CD4-positive, CD25-positive, alpha-beta regulatory T cell (primary cell): ENCODE measurements around the gene OTOA. TPM values are rescaled to one million over a fixed set of nuclear protein-coding genes. Genes with fewer than 3 reads are reported as not detected.
"Not testable (repeated sequence)": the region's sequence is repeated elsewhere in the genome, so short reads cannot be mapped to it uniquely, and the experiment has no call there.

Experiments used
- ATAC-seq, 2 donors: fragments of 150-1000 bp; cut with Tn5 transposase; one replicate each; pipeline ENCODE4 v1.10.0; 2021; ENCODE audit warnings: low read depth in 2 of 2, moderate number of reproducible peaks in 2 of 2, moderate library complexity in 1 of 2
- DNase-seq, 3 donors: peaks; one replicate each; pipeline versions ENCODE4 v3.0.0 to v3.0.0-alpha.2; 2012 to 2022; ENCODE audit warnings: mixed read lengths in 1 of 3
- H3K27ac ChIP-seq: one replicate; pipeline ENCODE4 v1.7.0; 2013; ENCODE audit warnings: mild to moderate bottlenecking, low read length; ENCODE audit not compliant: insufficient read depth, poor library complexity, severe bottlenecking
- H3K27me3 ChIP-seq: one replicate; pipeline ENCODE4 v1.7.0; 2013; ENCODE audit warnings: low read length; ENCODE audit not compliant: control insufficient read depth, insufficient read depth
- H3K36me3 ChIP-seq: one replicate; pipeline ENCODE4 v1.7.0; 2013; ENCODE audit warnings: mild to moderate bottlenecking, low read length, moderate library complexity; ENCODE audit not compliant: control insufficient read depth, insufficient read depth
- H3K4me1 ChIP-seq: 2 replicates; pipeline ENCODE4 v1.7.0; 2013; ENCODE audit warnings: mild to moderate bottlenecking, low read length; ENCODE audit not compliant: insufficient read depth, control insufficient read depth, poor library complexity, severe bottlenecking
- H3K4me3 ChIP-seq: one replicate; pipeline ENCODE4 v1.7.0; 2013; ENCODE audit warnings: low read depth, mild to moderate bottlenecking, low read length, moderate library complexity
- H3K9me3 ChIP-seq, 2 experiments: 1 replicate in 1 of 2; 2 replicates in 1 of 2; pipeline ENCODE4 v1.7.0; 2013; ENCODE audit warnings: low read length in 2 of 2, mild to moderate bottlenecking in 1 of 2, moderate library complexity in 1 of 2; ENCODE audit not compliant: control insufficient read depth in 2 of 2
- H3K27ac Mint-ChIP-seq, 3 donors: one replicate each; pipeline ENCODE4 v1.8.0; 2020 to 2022; ENCODE audit warnings: mild to moderate bottlenecking in 3 of 3, mixed read lengths in 3 of 3, moderate library complexity in 2 of 3
- H3K27me3 Mint-ChIP-seq: one replicate; pipeline ENCODE4 v1.8.0; 2022; ENCODE audit warnings: mild to moderate bottlenecking, mixed read lengths
- H3K36me3 Mint-ChIP-seq: one replicate; pipeline ENCODE4 v1.8.0; 2020; ENCODE audit warnings: mixed read lengths
- H3K4me1 Mint-ChIP-seq, 4 donors: one replicate each; pipeline ENCODE4 v1.8.0; 2020 to 2022; ENCODE audit warnings: mixed read lengths in 4 of 4, mild to moderate bottlenecking in 1 of 4
- H3K4me3 Mint-ChIP-seq, 4 donors: one replicate each; pipeline ENCODE4 v1.8.0; 2020 to 2022; ENCODE audit warnings: mild to moderate bottlenecking in 4 of 4, mixed read lengths in 4 of 4, moderate library complexity in 3 of 4
- H3K9me3 Mint-ChIP-seq, 7 donors: one replicate each; pipeline ENCODE4 v1.8.0; 2020 to 2022; ENCODE audit warnings: mixed read lengths in 7 of 7, mild to moderate bottlenecking in 3 of 7, moderate library complexity in 2 of 7
- polyA plus RNA-seq, 4 donors: library from polyadenylated mRNA; unstranded; fragments of 300-500 nt; fragmentation: Illumina TruSeq; gene quantifications; one replicate each; pipeline ENCODE4 v1.2.3, GENCODE V29; 2021
- total RNA-seq: library from RNA; stranded (reverse); gene quantifications from one replicate; pipeline ENCODE4 v1.2.3, GENCODE V29; 2022

The OTOA gene
- total and polyA plus RNA-seq, 5 donors from 2014 or later, result not detected

GRCh38 chr16:21656795-21657768, 6.7 kb upstream of the OTOA start:
- Histone ChIP-seq H3K36me3 (peaks cover 20% of the 10 kb centered on the region), H3K4me3 (peak overlapping the region; percentile 63), H3K27ac (peak overlapping the region; percentile 54), H3K4me1 (peaks cover 23% of the 10 kb centered on the region), H3K27me3 (no peaks in the 10 kb centered on the region), H3K9me3 (no peaks in the 10 kb centered on the region)
- H3K4me3 Mint-ChIP-seq, result peak overlapping the region in 2 of 4 donors; percentile 32 to 55
- H3K27me3 Mint-ChIP-seq, result no peaks in the 10 kb centered on the region
- peaks cover 28 to 52% (median 40%) of the 10 kb centered on the region in 4 donors for H3K4me1 Mint-ChIP-seq
- H3K36me3 Mint-ChIP-seq, result peaks cover 12% of the 10 kb centered on the region
- ATAC-seq, result peak in 1 of 2 donors; percentile 27
- peak overlapping the region; percentile 33 to 85 (median 66) for H3K27ac Mint-ChIP-seq
- DNase-seq, result peak; percentile 39 to 76 (median 64)
- H3K9me3 Mint-ChIP-seq, result no peaks in the 10 kb centered on the region

GRCh38 chr16:21659124-21659523, 4.6 kb upstream of the OTOA start:
- H3K36me3 ChIP-seq, result peaks cover 16% of the 10 kb centered on the region
- Mint-ChIP-seq H3K36me3 (peaks cover 12% of the 10 kb centered on the region), H3K9me3 (no peaks in the 10 kb centered on the region), H3K27me3 (peaks cover 9% of the 10 kb centered on the region), H3K4me3 (no peak overlapping the region), H3K27ac (peak overlapping the region in 1 of 3 donors; percentile 43), H3K4me1 (peaks cover 32 to 57% (median 45%) of the 10 kb centered on the region in 4 donors)
- no peaks in the 10 kb centered on the region for H3K9me3 ChIP-seq
- no peak for ATAC-seq
- no peak overlapping the region for H3K4me3 ChIP-seq
- no peak overlapping the region for H3K27ac ChIP-seq
- no peaks in the 10 kb centered on the region for H3K27me3 ChIP-seq
- H3K4me1 ChIP-seq, result peaks cover 28% of the 10 kb centered on the region
- no peak for DNase-seq

- Histone ChIP-seq H3K36me3 (no peaks in the 10 kb centered on the region), H3K4me3 (no peak overlapping the region), H3K27ac (no peak overlapping the region), H3K4me1 (peaks cover 19% of the 10 kb centered on the region), H3K27me3 (no peaks in the 10 kb centered on the region), H3K9me3 (no peaks in the 10 kb centered on the region)
- Mint-ChIP-seq H3K4me1 (peaks cover 12 to 31% (median 22%) of the 10 kb centered on the region in 4 donors), H3K27me3 (peaks cover 21% of the 10 kb centered on the region), H3K36me3 (no peaks in the 10 kb centered on the region), H3K9me3 (no peaks in the 10 kb centered on the region), H3K4me3 (no peak overlapping the region), H3K27ac (no peak overlapping the region)
- DNase-seq, result no peak
- no peak for ATAC-seq
Measured at GRCh38 chr16:21664801-21665492, 1.2 kb downstream of the OTOA start.

DNA sequence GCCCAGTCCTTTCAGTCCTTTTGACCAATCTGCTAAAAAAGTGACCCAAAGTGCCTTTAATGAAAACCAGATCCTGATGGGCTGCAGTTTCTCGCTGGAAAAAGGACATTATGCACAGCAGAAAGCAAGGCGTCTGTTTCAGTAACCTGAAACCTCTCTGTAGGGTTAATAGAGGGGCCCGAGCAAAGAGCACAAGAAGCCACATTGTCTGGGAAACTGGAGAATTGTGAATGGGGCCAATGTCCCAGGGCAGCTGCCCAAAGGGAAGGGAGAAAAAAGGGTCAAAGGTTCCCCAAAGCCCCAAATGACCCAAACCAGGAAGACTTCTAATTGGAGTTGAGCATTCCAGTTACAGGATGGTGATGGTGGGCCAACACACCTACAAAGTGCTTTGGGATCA, 3.0 kb downstream of the OTOA start:
- no peaks in the 10 kb centered on the region for H3K36me3 ChIP-seq
- no peak overlapping the region for H3K27ac Mint-ChIP-seq
- DNase-seq (no peak), ATAC-seq (no peak)
- H3K36me3 Mint-ChIP-seq, result no peaks in the 10 kb centered on the region
- H3K9me3 ChIP-seq, result no peaks in the 10 kb centered on the region
- no peak overlapping the region for H3K27ac ChIP-seq
- no peaks in the 10 kb centered on the region for H3K9me3 Mint-ChIP-seq
- H3K4me1 ChIP-seq, result peaks cover 9% of the 10 kb centered on the region
- peaks cover 37% of the 10 kb centered on the region for H3K27me3 Mint-ChIP-seq
- peaks cover 2 to 17% (median 11%) of the 10 kb centered on the region in 4 donors for H3K4me1 Mint-ChIP-seq
- H3K27me3 ChIP-seq, result no peaks in the 10 kb centered on the region
- H3K4me3 Mint-ChIP-seq, result no peak overlapping the region
- H3K4me3 ChIP-seq, result no peak overlapping the region

GRCh38 chr16:21667575-21667974, 3.8 kb downstream of the OTOA start:
- ATAC-seq (no peak), DNase-seq (no peak)
- Mint-ChIP-seq H3K36me3 (no peaks in the 10 kb centered on the region), H3K4me1 (peaks cover 2 to 12% (median 7%) of the 10 kb centered on the region in 4 donors), H3K9me3 (no peaks in the 10 kb centered on the region), H3K4me3 (no peak overlapping the region), H3K27me3 (peaks cover 37% of the 10 kb centered on the region), H3K27ac (no peak overlapping the region)
- Histone ChIP-seq H3K36me3 (no peaks in the 10 kb centered on the region), H3K27ac (no peak overlapping the region), H3K9me3 (no peaks in the 10 kb centered on the region), H3K4me1 (peaks cover 7% of the 10 kb centered on the region), H3K27me3 (no peaks in the 10 kb centered on the region), H3K4me3 (no peak overlapping the region)

- no peaks in the 10 kb centered on the region for H3K36me3 ChIP-seq
- peaks cover 9% of the 10 kb centered on the region for H3K27me3 ChIP-seq
- Mint-ChIP-seq H3K4me3 (no peak overlapping the region), H3K27me3 (peaks cover 41% of the 10 kb centered on the region), H3K9me3 (peaks cover 0 to 6% (median 1%) of the 10 kb centered on the region in 7 donors), H3K36me3 (no peaks in the 10 kb centered on the region), H3K27ac (no peak overlapping the region), H3K4me1 (no peaks in the 10 kb centered on the region)
- no peak for DNase-seq
- no peak for ATAC-seq
- H3K4me1 ChIP-seq, result no peaks in the 10 kb centered on the region
- no peak overlapping the region for H3K4me3 ChIP-seq
- peaks cover 0 to 3% of the 10 kb centered on the region in 2 experiments for H3K9me3 ChIP-seq
- no peak overlapping the region for H3K27ac ChIP-seq
Measured at GRCh38 chr16:21673469-21673868, 9.7 kb downstream of the OTOA start.

DNA sequence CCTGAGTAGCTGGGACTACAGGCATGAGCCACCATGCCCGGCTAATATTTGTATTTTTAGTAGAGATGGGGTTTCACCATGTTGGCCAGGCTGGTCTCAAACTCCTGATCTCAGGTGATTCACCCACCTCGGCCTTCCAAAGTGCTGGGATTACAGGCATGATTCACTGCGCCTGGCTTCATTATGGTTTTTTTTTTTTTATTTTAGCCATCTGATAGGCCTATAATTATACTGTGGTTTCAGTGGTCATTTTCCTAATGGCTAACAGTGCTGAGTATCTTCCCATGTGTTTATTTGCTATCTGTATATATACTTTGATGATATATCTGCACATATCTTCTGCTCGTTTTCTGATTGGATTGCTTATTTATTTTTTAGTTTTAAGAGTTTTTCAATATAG, 10.7 kb downstream of the OTOA start:
- not testable (repeated sequence) for H3K36me3 Mint-ChIP-seq

More for the DNA sequence above, 10.7 kb downstream of the OTOA start:
- H3K27me3 Mint-ChIP-seq, result peaks cover 41% of the 10 kb centered on the region
- H3K4me3 ChIP-seq, H3K27me3 ChIP-seq, H3K27ac ChIP-seq, H3K36me3 ChIP-seq, H3K4me1 Mint-ChIP-seq, H3K4me3 Mint-ChIP-seq, H3K27ac Mint-ChIP-seq, H3K4me1 ChIP-seq, H3K9me3 ChIP-seq, H3K9me3 Mint-ChIP-seq, ATAC-seq, DNase-seq: not testable (repeated sequence)
